K562 (cell line): ENCODE results near the gene SPON1. TPM values are rescaled to one million over a fixed set of nuclear protein-coding genes. Genes with fewer than 3 reads are reported as not detected.

Source experiments
- ATAC-seq: fragments of 200-7000 bp; cut with Tn5 transposase; 3 replicates; pipeline ENCODE4 v1.9.1; 2020; ENCODE audit warnings: moderate library complexity
- BruUV-seq: library from RNA; stranded (reverse); fragments of 400-500 nt; replicated peaks from 2 replicates; lab custom pipeline; 2021; lab: Mats Ljungman, UMichigan
- CTCF ChIA-PET: fragments of 300-600 bp; formaldehyde crosslinking; extraction: SDS; loops from one replicate; lab custom pipeline; 2021; ENCODE audit warnings: low intra/inter-chr PET ratio; lab: Yijun Ruan, JAX
- POLR2A ChIA-PET: fragments of 300-600, 350-650 bp; sonication (Branson Sonifier 250); formaldehyde crosslinking; extraction: SDS; loops from one replicate; lab custom pipeline; 2021; ENCODE audit warnings: antibody characterized with exemption, inconsistent platforms; lab: Yijun Ruan, JAX
- DNase-seq, 4 experiments: peaks; one replicate each; pipeline versions ENCODE4 v3.0.0 to v3.0.0-alpha.2; 2011 to 2018; ENCODE audit warnings: low spot score in 3 of 4, mixed read lengths in 3 of 4; ENCODE audit errors: extremely low read depth in 1 of 4
- FAIRE-seq: peaks from 2 replicates; lab custom pipeline; 2011; peaks lifted over from hg19 to GRCh38; lab: Jason Lieb, UNC
- H2AFZ ChIP-seq: 2 replicates; pipeline ENCODE4 v1.6.0; 2011; ENCODE audit warnings: low read depth, low read length, control low read depth, inconsistent platforms
- H3K27ac ChIP-seq: fragments of 200-600 bp; 3 replicates; pipeline ENCODE4 v1.8.0; 2011; ENCODE audit warnings: low read depth, mild to moderate bottlenecking, control low read depth, inconsistent platforms, low read length, moderate library complexity, mixed read lengths; ENCODE audit errors: extremely low read depth
- H3K27me3 ChIP-seq, 2 experiments: fragments of 300-600 bp in 1 of 2; 2 replicates in 1 of 2; 3 replicates in 1 of 2; pipeline versions ENCODE4 v1.6.0 to v1.8.0; 2011; ENCODE audit warnings: inconsistent platforms in 2 of 2, low read length in 2 of 2, mild to moderate bottlenecking in 1 of 2, mixed read lengths in 1 of 2, moderate library complexity in 1 of 2; ENCODE audit not compliant: control insufficient read depth in 2 of 2, insufficient read depth in 2 of 2
- H3K36me3 ChIP-seq: fragments of 300-600 bp; 3 replicates; pipeline ENCODE4 v1.8.0; 2011; ENCODE audit warnings: mild to moderate bottlenecking, low read length, inconsistent platforms; ENCODE audit not compliant: control insufficient read depth, insufficient read depth
- H3K4me1 ChIP-seq, 2 experiments: fragments of 200-600 bp in 1 of 2; replicated peaks in 1 of 2; 2 replicates in 1 of 2; 3 replicates in 1 of 2; pipeline versions ENCODE4 v1.5.1 to v1.8.0; 2011; ENCODE audit warnings: inconsistent platforms in 2 of 2, low read length in 2 of 2, mild to moderate bottlenecking in 1 of 2, mixed read lengths in 1 of 2, moderate library complexity in 1 of 2; ENCODE audit not compliant: control insufficient read depth in 2 of 2, insufficient read depth in 2 of 2
- H3K4me2 ChIP-seq: 2 replicates; pipeline ENCODE4 v1.6.1; 2011; ENCODE audit warnings: low read length, control low read depth, inconsistent platforms, mixed read lengths; ENCODE audit not compliant: insufficient read depth
- H3K4me3 ChIP-seq: fragments of 200-600 bp; sonication (generic), shearing (Covaris generic); 2 replicates; pipeline ENCODE4 v1.5.1; 2016; ENCODE audit warnings: control low read depth, inconsistent platforms
- H3K79me2 ChIP-seq: fragments of 200-600 bp; 3 replicates; pipeline ENCODE4 v1.8.0; 2011; ENCODE audit warnings: low read length, inconsistent platforms; ENCODE audit not compliant: control insufficient read depth, insufficient read depth
- H3K9ac ChIP-seq, 2 experiments: 2 replicates each; pipeline versions ENCODE4 v1.6.0 to v1.6.1; 2011; ENCODE audit warnings: low read depth in 2 of 2, low read length in 2 of 2, control low read depth in 1 of 2, inconsistent platforms in 1 of 2, mild to moderate bottlenecking in 1 of 2, mixed read lengths in 1 of 2; ENCODE audit not compliant: insufficient read depth in 1 of 2
- H3K9me1 ChIP-seq: one replicate; pipeline ENCODE4 v1.6.0; 2011; ENCODE audit warnings: inconsistent platforms, mild to moderate bottlenecking, low read length, moderate library complexity; ENCODE audit not compliant: control insufficient read depth, insufficient read depth
- H3K9me3 ChIP-seq: replicated peaks from 2 replicates; pipeline ENCODE4 v1.5.1; 2011; ENCODE audit warnings: low read depth, low read length, inconsistent platforms; ENCODE audit not compliant: control insufficient read depth, insufficient read depth
- H4K20me1 ChIP-seq: replicated peaks from 2 replicates; pipeline ENCODE4 v1.6.1; 2011; ENCODE audit warnings: low read length, inconsistent platforms, mixed read lengths; ENCODE audit not compliant: control insufficient read depth, insufficient read depth
- MEIS2 ChIP-seq: fragments of 450-650 bp; IDR thresholded peaks from 2 replicates; pipeline ENCODE4 v1.6.1; 2014; ENCODE audit warnings: mild to moderate bottlenecking; ENCODE audit not compliant: partially characterized antibody
- NEUROD1 ChIP-seq: fragments of 150-350 bp; IDR thresholded peaks from 2 replicates; pipeline ENCODE4 v1.6.1; 2014; ENCODE audit warnings: borderline replicate concordance, low read length, low read depth; ENCODE audit not compliant: partially characterized antibody
- XRCC4 ChIP-seq: IDR thresholded peaks from one replicate; pipeline ENCODE4 v1.6.1; 2011; ENCODE audit not compliant: insufficient read depth, insufficient read length; ENCODE audit errors: extremely low read depth
- WGBS: fragments of 100-300 bp; shearing (Covaris generic); methylation state at CpG from one replicate; pipeline ENCODE4 v1.1.6; 2016; ENCODE audit warnings: low coverage, mixed read lengths; ENCODE audit not compliant: insufficient coverage; ENCODE audit errors: missing lambda C conversion rate; 5-methylcytosine and 5-hydroxymethylcytosine counted together
- in situ Hi-C: fragments of 300-500 bp; cut with MboI; formaldehyde crosslinking; loops from 4 replicates; pipeline ENCODE4 v1.15.0; 2018; ENCODE audit warnings: inconsistent platforms, mixed read lengths
- intact Hi-C: fragments of 100-400 bp; cut with micrococcal nuclease; formaldehyde crosslinking; loops from 2 replicates; pipeline ENCODE4 v1.14.2; 2022
- polyA plus RNA-seq, 8 experiments: library from polyadenylated mRNA; depleted of rRNA in 4 of 8; stranded (reverse) in 5 of 8; unstranded in 3 of 8; fragments of >200 nt; fragmentation: Nextera tagmentation in 2 of 8; fragmentation: Illumina TruSeq in 1 of 8; extraction: Ambion mirVana in 2 of 8; extraction: Trizol in 1 of 8; gene quantifications; 2 replicates each; pipeline versions ENCODE4 v1.2.1 to v1.2.3, GENCODE V29; 2011 to 2014; ENCODE audit warnings: inconsistent platforms in 1 of 8, missing spikeins in 1 of 8
- total RNA-seq, 7 experiments: library from RNA; depleted of rRNA in 6 of 7; stranded (reverse); fragments of >200 nt in 6 of 7; fragmentation: Illumina TruSeq in 2 of 7; extraction: Trizol in 2 of 7; gene quantifications; 2 replicates each; pipeline versions ENCODE4 v1.2.1 to v1.2.3, GENCODE V29; 2011 to 2021; ENCODE audit warnings: low replicate concordance in 1 of 7
- TF ChIP-seq, protein P1 (sequence below): fragments of 250-450 bp; sonication (Bioruptor Pico); IDR thresholded peaks from 2 replicates; pipeline ENCODE4 v1.8.0; 2022; ENCODE audit warnings: inconsistent platforms, mild to moderate bottlenecking, moderate library complexity, borderline replicate concordance
- TF ChIP-seq, protein P2 (sequence below): fragments of 450-650 bp; formaldehyde crosslinking; IDR thresholded peaks from 2 replicates; pipeline ENCODE4 v1.4.0; 2020; ENCODE audit warnings: mild to moderate bottlenecking, mixed read lengths
- TF ChIP-seq, protein P3 (sequence below), 2 experiments: fragments of 450-650 bp; IDR thresholded peaks; 2 replicates each; pipeline ENCODE4 v1.6.1; 2016; ENCODE audit warnings: mild to moderate bottlenecking in 2 of 2, borderline replicate concordance in 1 of 2, low read depth in 1 of 2, moderate library complexity in 1 of 2
- TF ChIP-seq, protein P4 (sequence below): sonication (generic); formaldehyde crosslinking; IDR thresholded peaks from 2 replicates; pipeline ENCODE4 v1.5.0; 2020; ENCODE audit warnings: missing genetic modification reagents

Gene SPON1
- total and polyA plus RNA-seq, 9 of the 15 experiments (the other 6 are each of a cell fraction or from before 2014, with no cell fraction given): 0.04 to 0.06 TPM; not detected in 7

DNA sequence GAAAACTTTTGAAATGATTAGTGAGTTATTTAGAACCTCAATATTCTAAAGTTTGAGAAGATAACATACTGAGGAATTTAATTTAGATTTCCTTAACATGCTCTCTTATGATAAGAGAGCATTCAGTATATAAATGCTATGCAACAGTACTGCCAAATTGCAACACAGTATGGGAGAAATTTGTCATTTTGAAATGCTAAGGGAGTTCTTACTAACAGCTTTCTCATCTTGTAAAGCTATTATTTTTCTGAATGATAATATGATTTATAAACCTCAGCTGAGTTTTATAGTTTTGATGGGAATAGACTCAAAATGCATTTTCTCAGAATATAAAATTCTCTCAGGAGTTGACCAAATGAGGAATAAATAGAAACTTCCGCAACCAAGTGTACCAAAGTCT, 108.4 kb downstream of the SPON1 start (continued):
- no peak for TF ChIP-seq NEUROD1

DNA sequence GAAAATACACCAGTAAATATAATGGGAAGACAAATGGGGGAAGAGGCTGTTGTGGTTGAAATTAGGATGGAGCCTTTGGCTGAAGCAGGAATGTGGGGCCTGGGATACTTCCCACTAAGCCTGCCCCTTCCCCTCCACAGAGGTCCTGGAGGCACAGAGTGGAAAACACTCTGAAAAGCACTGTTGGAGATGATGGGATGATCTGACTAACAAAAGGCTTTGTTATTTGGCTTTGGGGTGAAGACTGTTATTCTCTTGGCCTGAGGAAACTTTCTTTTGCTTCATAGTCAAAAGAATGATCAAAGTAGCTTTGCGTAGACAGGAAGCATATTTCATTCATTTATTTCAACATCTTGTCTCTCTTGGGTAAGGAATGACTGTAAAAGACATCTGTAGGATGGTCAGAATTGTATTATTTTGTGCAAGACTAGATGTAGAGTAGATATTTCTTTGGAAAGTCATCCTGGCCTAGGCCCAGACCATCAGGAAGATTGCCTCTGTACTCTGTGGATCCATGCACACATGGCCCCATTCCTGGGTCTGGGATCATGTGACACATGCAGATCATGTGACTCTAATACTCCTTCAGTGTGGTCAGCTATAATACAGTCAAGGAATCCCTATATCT, 111.4 kb downstream of the SPON1 start:
- no peak overlapping the region for H2AFZ ChIP-seq
- in situ Hi-C loops: no loop called here
- no peak for FAIRE-seq
- H3K9ac ChIP-seq: no peak overlapping the region
- DNase-seq: no peak
- intact Hi-C loops: no loop called here
- H3K27me3 ChIP-seq: 0 out of 5 replicates have a peak, but pooled peaks cover 0 to 3% of the 10 kb centered on the region in 2 experiments
- H3K9me1 ChIP-seq: no peaks in the 10 kb centered on the region
- no peak overlapping the region for H3K4me3 ChIP-seq
- H3K4me2 ChIP-seq: no peak overlapping the region
- H3K27ac ChIP-seq: no peak overlapping the region
- H3K9me3 ChIP-seq: no peaks in the 10 kb centered on the region
- ChIA-PET CTCF (no interaction called here), POLR2A (interaction anchor here (0.6 kb wide), 1 partner anchor 164 kb away, joined by 3 read pairs; no protein-coding TSS in a partner anchor)
- no peaks in the 10 kb centered on the region for H3K79me2 ChIP-seq
- no peak for ATAC-seq
- no peaks in the 10 kb centered on the region for H4K20me1 ChIP-seq
- 8% methylated on average over 1 of the region's 1 CpG for WGBS
- BruUV-seq: no TSS peak
- H3K4me1 ChIP-seq: no peaks in the 10 kb centered on the region
- H3K36me3 ChIP-seq: no peaks in the 10 kb centered on the region
- TF ChIP-seq XRCC4: no peak
- TF ChIP-seq, protein P1, sequence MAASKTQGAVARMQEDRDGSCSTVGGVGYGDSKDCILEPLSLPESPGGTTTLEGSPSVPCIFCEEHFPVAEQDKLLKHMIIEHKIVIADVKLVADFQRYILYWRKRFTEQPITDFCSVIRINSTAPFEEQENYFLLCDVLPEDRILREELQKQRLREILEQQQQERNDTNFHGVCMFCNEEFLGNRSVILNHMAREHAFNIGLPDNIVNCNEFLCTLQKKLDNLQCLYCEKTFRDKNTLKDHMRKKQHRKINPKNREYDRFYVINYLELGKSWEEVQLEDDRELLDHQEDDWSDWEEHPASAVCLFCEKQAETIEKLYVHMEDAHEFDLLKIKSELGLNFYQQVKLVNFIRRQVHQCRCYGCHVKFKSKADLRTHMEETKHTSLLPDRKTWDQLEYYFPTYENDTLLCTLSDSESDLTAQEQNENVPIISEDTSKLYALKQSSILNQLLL (CRISPR knock-in tag): no peak
- TF ChIP-seq, protein P2, sequence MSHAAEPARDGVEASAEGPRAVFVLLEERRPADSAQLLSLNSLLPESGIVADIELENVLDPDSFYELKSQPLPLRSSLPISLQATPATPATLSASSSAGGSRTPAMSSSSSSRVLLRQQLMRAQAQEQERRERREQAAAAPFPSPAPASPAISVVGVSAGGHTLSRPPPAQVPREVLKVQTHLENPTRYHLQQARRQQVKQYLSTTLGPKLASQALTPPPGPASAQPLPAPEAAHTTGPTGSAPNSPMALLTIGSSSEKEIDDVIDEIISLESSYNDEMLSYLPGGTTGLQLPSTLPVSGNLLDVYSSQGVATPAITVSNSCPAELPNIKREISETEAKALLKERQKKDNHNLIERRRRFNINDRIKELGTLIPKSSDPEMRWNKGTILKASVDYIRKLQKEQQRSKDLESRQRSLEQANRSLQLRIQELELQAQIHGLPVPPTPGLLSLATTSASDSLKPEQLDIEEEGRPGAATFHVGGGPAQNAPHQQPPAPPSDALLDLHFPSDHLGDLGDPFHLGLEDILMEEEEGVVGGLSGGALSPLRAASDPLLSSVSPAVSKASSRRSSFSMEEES (CRISPR knock-in tag): peak; percentile 86
- TF ChIP-seq MEIS2: no peak
- TF ChIP-seq, protein P3, sequence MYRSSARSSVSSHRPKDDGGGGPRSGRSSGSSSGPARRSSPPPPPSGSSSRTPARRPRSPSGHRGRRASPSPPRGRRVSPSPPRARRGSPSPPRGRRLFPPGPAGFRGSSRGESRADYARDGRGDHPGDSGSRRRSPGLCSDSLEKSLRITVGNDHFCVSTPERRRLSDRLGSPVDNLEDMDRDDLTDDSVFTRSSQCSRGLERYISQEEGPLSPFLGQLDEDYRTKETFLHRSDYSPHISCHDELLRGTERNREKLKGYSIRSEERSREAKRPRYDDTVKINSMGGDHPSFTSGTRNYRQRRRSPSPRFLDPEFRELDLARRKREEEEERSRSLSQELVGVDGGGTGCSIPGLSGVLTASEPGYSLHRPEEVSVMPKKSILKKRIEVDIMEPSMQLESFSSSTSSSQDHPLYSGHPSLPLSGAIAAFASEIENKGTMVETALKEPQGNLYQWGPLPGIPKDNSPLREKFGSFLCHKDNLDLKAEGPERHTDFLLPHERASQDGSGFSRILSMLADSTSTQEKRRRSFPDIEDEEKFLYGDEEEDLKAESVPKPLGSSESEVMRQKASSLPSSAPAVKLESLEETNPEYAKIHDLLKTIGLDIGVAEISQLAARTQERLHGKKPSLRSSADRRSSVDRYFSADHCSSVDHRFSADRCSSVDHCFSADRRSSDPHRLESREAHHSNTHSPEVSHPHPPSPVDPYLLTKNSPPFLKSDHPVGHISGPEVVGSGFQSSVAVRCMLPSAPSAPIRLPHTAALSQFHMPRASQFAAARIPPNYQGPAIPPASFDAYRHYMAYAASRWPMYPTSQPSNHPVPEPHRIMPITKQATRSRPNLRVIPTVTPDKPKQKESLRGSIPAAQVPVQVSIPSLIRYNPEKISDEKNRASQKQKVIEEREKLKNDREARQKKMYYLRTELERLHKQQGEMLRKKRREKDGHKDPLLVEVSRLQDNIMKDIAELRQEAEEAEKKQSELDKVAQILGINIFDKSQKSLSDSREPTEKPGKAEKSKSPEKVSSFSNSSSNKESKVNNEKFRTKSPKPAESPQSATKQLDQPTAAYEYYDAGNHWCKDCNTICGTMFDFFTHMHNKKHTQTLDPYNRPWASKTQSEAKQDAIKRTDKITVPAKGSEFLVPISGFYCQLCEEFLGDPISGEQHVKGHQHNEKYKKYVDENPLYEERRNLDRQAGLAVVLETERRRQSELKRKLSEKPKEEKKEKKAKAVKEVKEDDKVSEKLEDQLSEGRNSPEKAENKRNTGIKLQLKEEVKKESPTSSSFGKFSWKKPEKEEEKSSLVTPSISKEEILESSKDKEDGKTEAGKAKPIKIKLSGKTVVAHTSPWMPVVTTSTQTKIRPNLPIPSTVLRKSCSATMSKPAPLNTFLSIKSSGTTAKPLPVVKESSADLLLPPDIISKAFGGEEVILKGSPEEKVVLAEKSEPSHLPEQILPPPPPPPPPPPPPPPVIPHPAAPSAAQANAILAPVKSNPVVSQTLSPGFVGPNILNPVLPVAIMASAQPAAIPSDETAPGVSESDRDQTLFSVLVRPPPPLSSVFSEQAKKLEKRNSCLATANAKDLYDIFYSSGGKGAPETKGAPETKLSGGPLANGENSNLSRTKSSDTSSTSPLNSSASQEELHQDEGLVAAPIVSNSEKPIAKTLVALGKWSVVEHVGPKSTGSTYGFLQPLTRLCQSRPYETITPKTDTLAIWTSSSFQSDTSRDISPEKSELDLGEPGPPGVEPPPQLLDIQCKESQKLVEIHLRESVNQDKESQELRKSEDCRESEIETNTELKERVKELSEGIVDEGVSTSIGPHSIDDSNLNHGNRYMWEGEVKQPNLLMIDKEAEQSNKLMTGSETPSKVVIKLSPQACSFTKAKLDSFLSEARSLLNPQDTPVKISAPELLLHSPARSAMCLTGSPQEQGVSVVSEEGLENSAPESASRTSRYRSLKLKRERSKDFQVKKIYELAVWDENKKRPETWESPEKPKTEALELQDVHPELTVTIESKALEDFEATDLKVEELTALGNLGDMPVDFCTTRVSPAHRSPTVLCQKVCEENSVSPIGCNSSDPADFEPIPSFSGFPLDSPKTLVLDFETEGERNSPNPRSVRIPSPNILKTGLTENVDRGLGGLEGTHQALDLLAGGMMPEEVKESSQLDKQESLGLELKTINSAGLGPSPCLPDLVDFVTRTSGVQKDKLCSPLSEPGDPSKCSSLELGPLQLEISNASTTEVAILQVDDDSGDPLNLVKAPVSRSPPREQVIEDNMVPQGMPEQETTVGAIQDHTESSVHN (IDR thresholded peaks at IDR 0.05; ENCODE audit: borderline replicate concordance in 1 of 2, low read depth in 1 of 2): no peak
- TF ChIP-seq, protein P4, sequence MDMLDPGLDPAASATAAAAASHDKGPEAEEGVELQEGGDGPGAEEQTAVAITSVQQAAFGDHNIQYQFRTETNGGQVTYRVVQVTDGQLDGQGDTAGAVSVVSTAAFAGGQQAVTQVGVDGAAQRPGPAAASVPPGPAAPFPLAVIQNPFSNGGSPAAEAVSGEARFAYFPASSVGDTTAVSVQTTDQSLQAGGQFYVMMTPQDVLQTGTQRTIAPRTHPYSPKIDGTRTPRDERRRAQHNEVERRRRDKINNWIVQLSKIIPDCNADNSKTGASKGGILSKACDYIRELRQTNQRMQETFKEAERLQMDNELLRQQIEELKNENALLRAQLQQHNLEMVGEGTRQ: peak; percentile 42
